Loucy (cell line): ENCODE measurements around the gene TBC1D8.

Experiments used
- EZH2phosphoT487 ChIP-seq: fragments of 200-600 bp; IDR thresholded peaks from 2 replicates; pipeline ENCODE4 v1.6.1; 2018; ENCODE audit warnings: antibody characterized with exemption, mild to moderate bottlenecking, moderate library complexity, borderline replicate concordance
- TF ChIP-seq, protein P1 (sequence below): fragments of 200-600 bp; sonication (generic); conservative IDR thresholded peaks from 2 replicates; pipeline ENCODE4 v1.5.1; 2014; ENCODE audit warnings: mild to moderate bottlenecking, antibody characterized with exemption, low read length

GRCh38 chr2:101109451-101110118, 41.6 kb downstream of the TBC1D8 start:
- TF ChIP-seq, protein P1, sequence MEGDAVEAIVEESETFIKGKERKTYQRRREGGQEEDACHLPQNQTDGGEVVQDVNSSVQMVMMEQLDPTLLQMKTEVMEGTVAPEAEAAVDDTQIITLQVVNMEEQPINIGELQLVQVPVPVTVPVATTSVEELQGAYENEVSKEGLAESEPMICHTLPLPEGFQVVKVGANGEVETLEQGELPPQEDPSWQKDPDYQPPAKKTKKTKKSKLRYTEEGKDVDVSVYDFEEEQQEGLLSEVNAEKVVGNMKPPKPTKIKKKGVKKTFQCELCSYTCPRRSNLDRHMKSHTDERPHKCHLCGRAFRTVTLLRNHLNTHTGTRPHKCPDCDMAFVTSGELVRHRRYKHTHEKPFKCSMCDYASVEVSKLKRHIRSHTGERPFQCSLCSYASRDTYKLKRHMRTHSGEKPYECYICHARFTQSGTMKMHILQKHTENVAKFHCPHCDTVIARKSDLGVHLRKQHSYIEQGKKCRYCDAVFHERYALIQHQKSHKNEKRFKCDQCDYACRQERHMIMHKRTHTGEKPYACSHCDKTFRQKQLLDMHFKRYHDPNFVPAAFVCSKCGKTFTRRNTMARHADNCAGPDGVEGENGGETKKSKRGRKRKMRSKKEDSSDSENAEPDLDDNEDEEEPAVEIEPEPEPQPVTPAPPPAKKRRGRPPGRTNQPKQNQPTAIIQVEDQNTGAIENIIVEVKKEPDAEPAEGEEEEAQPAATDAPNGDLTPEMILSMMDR, result no peak
- TF ChIP-seq EZH2phosphoT487, result no peak
